H1 (cell line): ENCODE measurements around the gene PPIG. TPM values are rescaled to one million over a fixed set of nuclear protein-coding genes. Genes with fewer than 3 reads are reported as not detected.

Experiments
- CTCF ChIA-PET: fragments of 300-600 bp; sonication (Branson Sonifier 250); formaldehyde crosslinking; loops from one replicate; lab custom pipeline; 2021; ENCODE audit not compliant: partially characterized antibody; lab: Charles Lee
- POLR2A ChIA-PET: fragments of 300-600 bp; sonication (Branson Sonifier 250); formaldehyde crosslinking; loops from one replicate; lab custom pipeline; 2021; ENCODE audit warnings: inconsistent platforms; ENCODE audit not compliant: partially characterized antibody; lab: Charles Lee
- DNase-seq, 2 experiments: peaks; one replicate each; pipeline versions ENCODE4 v3.0.0 to v3.0.0-alpha.2; 2010 to 2022; ENCODE audit warnings: low spot score in 2 of 2, low read depth in 1 of 2, mixed read lengths in 1 of 2
- FAIRE-seq: peaks from 2 replicates; lab custom pipeline; 2011; peaks lifted over from hg19 to GRCh38; lab: Jason Lieb, UNC
- H2AFZ ChIP-seq: 2 replicates; pipeline ENCODE4 v1.8.1; 2012; ENCODE audit warnings: low read length, inconsistent platforms
- H2AK5ac ChIP-seq: 2 replicates; pipeline ENCODE4 v1.6.1; 2013; ENCODE audit warnings: low read depth, low read length
- H2BK120ac ChIP-seq: replicated peaks from 2 replicates; pipeline ENCODE3; 2013; ENCODE audit warnings: low read depth, low read length, inconsistent platforms
- H2BK12ac ChIP-seq: 2 replicates; pipeline ENCODE4 v1.6.1; 2013; ENCODE audit warnings: low read depth, low read length
- H2BK15ac ChIP-seq: 2 replicates; pipeline ENCODE4 v1.6.1; 2013; ENCODE audit warnings: low read length
- H2BK20ac ChIP-seq: 2 replicates; pipeline ENCODE4 v1.6.1; 2013; ENCODE audit warnings: low read length
- H2BK5ac ChIP-seq: 2 replicates; pipeline ENCODE4 v1.6.1; 2013; ENCODE audit warnings: low read depth, low read length
- H3K14ac ChIP-seq: 2 replicates; pipeline ENCODE4 v1.6.1; 2013; ENCODE audit warnings: inconsistent platforms; ENCODE audit not compliant: insufficient read length
- H3K18ac ChIP-seq: 2 replicates; pipeline ENCODE4 v1.6.1; 2013; ENCODE audit warnings: low read length; ENCODE audit errors: extremely low read depth
- H3K23ac ChIP-seq: 2 replicates; pipeline ENCODE4 v1.6.1; 2013; ENCODE audit warnings: inconsistent platforms; ENCODE audit not compliant: insufficient read length
- H3K23me2 ChIP-seq: 2 replicates; pipeline ENCODE4 v1.6.1; 2013; ENCODE audit warnings: low read depth, low read length
- H3K27ac ChIP-seq: 2 replicates; pipeline ENCODE4 v1.6.1; 2011; ENCODE audit warnings: low read depth, low read length, inconsistent platforms
- H3K27me3 ChIP-seq, 4 experiments: replicated peaks in 1 of 4; 1 replicate in 1 of 4; 2 replicates in 3 of 4; pipeline versions ENCODE4 v1.6.1 to v1.8.1; 2011 to 2013; ENCODE audit warnings: low read length in 3 of 4, mild to moderate bottlenecking in 3 of 4, inconsistent platforms in 2 of 4, mixed read lengths in 2 of 4, moderate library complexity in 1 of 4; ENCODE audit not compliant: control insufficient read depth in 3 of 4, insufficient read depth in 3 of 4; ENCODE audit errors: extremely low read depth in 1 of 4
- H3K36me3 ChIP-seq, 4 experiments: 2 replicates each; pipeline versions ENCODE4 v1.6.1 to v1.8.1; 2011 to 2013; ENCODE audit warnings: mild to moderate bottlenecking in 4 of 4, low read length in 3 of 4, moderate library complexity in 2 of 4, control low read depth in 1 of 4, inconsistent platforms in 1 of 4; ENCODE audit not compliant: insufficient read depth in 4 of 4, control insufficient read depth in 2 of 4
- H3K4ac ChIP-seq: replicated peaks from 2 replicates; pipeline ENCODE3; 2013; ENCODE audit warnings: low read length, low read depth, mixed read lengths, inconsistent platforms; ENCODE audit not compliant: insufficient read length
- H3K4me1 ChIP-seq, 4 experiments: replicated peaks in 1 of 4; 1 replicate in 1 of 4; 2 replicates in 3 of 4; pipeline versions ENCODE4 v1.6.1 to v1.8.1; 2011 to 2013; ENCODE audit warnings: low read length in 3 of 4, inconsistent platforms in 2 of 4, mixed read lengths in 1 of 4; ENCODE audit not compliant: insufficient read depth in 4 of 4, control insufficient read depth in 3 of 4
- H3K4me2 ChIP-seq, 2 experiments: 2 replicates each; pipeline versions ENCODE4 v1.6.1 to v1.8.1; 2011 to 2013; ENCODE audit warnings: low read depth in 2 of 2, low read length in 2 of 2, control low read depth in 1 of 2, inconsistent platforms in 1 of 2, mild to moderate bottlenecking in 1 of 2; ENCODE audit not compliant: insufficient read depth in 1 of 2
- H3K4me3 ChIP-seq, 4 experiments: fragments of 200-600, 300-600 bp in 1 of 4; sonication (generic), shearing (Covaris generic), sonication (Bioruptor Twin) in 1 of 4; 2 replicates each; pipeline versions ENCODE4 v1.5.1 to v1.8.1; 2011 to 2016; ENCODE audit warnings: low read length in 4 of 4, low read depth in 3 of 4, control low read depth in 2 of 4, inconsistent platforms in 2 of 4, mild to moderate bottlenecking in 2 of 4, mixed read lengths in 1 of 4, moderate library complexity in 1 of 4; ENCODE audit not compliant: insufficient read depth in 2 of 4; ENCODE audit errors: extremely low read depth in 1 of 4
- H3K56ac ChIP-seq: replicated peaks from 2 replicates; pipeline ENCODE3; 2013; ENCODE audit warnings: low read depth, mild to moderate bottlenecking, mixed read lengths, low read length, inconsistent platforms; ENCODE audit not compliant: insufficient read length
- H3K79me1 ChIP-seq: 2 replicates; pipeline ENCODE4 v1.6.1; 2013; ENCODE audit warnings: low read depth, low read length, control low read depth
- H3K79me2 ChIP-seq, 2 experiments: 2 replicates each; pipeline versions ENCODE4 v1.6.1 to v1.8.1; 2012 to 2013; ENCODE audit warnings: low read length in 2 of 2, mild to moderate bottlenecking in 2 of 2, inconsistent platforms in 1 of 2; ENCODE audit not compliant: insufficient read depth in 2 of 2, control insufficient read depth in 1 of 2
- H3K9ac ChIP-seq, 4 experiments: replicated peaks in 1 of 4; 1 replicate in 1 of 4; 2 replicates in 3 of 4; pipeline versions ENCODE4 v1.6.1 to v1.8.1; 2011 to 2013; ENCODE audit warnings: low read depth in 3 of 4, low read length in 3 of 4, control low read depth in 2 of 4, mild to moderate bottlenecking in 2 of 4, moderate library complexity in 2 of 4, inconsistent platforms in 1 of 4; ENCODE audit errors: extremely low read depth in 1 of 4
- H3K9me3 ChIP-seq, 2 experiments: 2 replicates each; pipeline versions ENCODE4 v1.6.1 to v1.8.1; 2012 to 2013; ENCODE audit warnings: mild to moderate bottlenecking in 2 of 2, moderate library complexity in 2 of 2, control low read depth in 1 of 2, inconsistent platforms in 1 of 2, low read depth in 1 of 2, low read length in 1 of 2, mixed read lengths in 1 of 2; ENCODE audit not compliant: insufficient read depth in 2 of 2
- H4K20me1 ChIP-seq, 2 experiments: replicated peaks in 1 of 2; 2 replicates each; pipeline versions ENCODE3 to v1.8.1; 2011 to 2013; ENCODE audit warnings: inconsistent platforms in 2 of 2, low read length in 2 of 2, mild to moderate bottlenecking in 1 of 2; ENCODE audit not compliant: insufficient read depth in 2 of 2, control insufficient read depth in 1 of 2
- H4K5ac ChIP-seq: 2 replicates; pipeline ENCODE4 v1.6.1; 2013; ENCODE audit warnings: low read length, low read depth, mixed read lengths, inconsistent platforms; ENCODE audit not compliant: insufficient read length
- H4K8ac ChIP-seq: 2 replicates; pipeline ENCODE4 v1.8.0; 2013; ENCODE audit warnings: mild to moderate bottlenecking, moderate library complexity, low read length, inconsistent platforms; ENCODE audit not compliant: insufficient read depth; ENCODE audit errors: extremely low read depth
- H4K91ac ChIP-seq: replicated peaks from 2 replicates; pipeline ENCODE3; 2013; ENCODE audit warnings: low read length, mixed read lengths, inconsistent platforms; ENCODE audit not compliant: insufficient read length
- CREB1 ChIP-seq: IDR thresholded peaks from 2 replicates; pipeline ENCODE4 v1.6.1; 2012; ENCODE audit warnings: inconsistent platforms
- CTCF ChIP-seq, 3 experiments: IDR thresholded peaks; 1 replicate in 2 of 3; 2 replicates in 1 of 3; pipeline versions ENCODE4 v1.5.1 to v1.6.1; 2011; ENCODE audit warnings: low read length in 3 of 3, mild to moderate bottlenecking in 3 of 3, inconsistent platforms in 2 of 3, low read depth in 1 of 3, moderate library complexity in 1 of 3; ENCODE audit not compliant: insufficient read depth in 1 of 3; ENCODE audit errors: control extremely low read depth in 1 of 3
- RAD21 ChIP-seq, 2 experiments: IDR thresholded peaks in 1 of 2; conservative IDR thresholded peaks in 1 of 2; 2 replicates each; pipeline ENCODE4 v1.6.1; 2011; ENCODE audit warnings: low read depth in 2 of 2, low read length in 2 of 2, improper control_type of control experiment in 1 of 2, inconsistent platforms in 1 of 2, mild to moderate bottlenecking in 1 of 2, moderate library complexity in 1 of 2
- WGBS, 2 experiments: shearing (Covaris generic) in 1 of 2; methylation state at CpG; one replicate each; pipeline versions ENCODE4 v1.1.6 to v1.1.7; 2013 to 2015; ENCODE audit warnings: low lambda C conversion rate in 2 of 2, mixed read lengths in 2 of 2, inconsistent platforms in 1 of 2, low coverage in 1 of 2, missing lambda C conversion rate in 1 of 2; ENCODE audit not compliant: insufficient replicate concordance in 2 of 2, insufficient coverage in 1 of 2, insufficient read length in 1 of 2; ENCODE audit errors: extremely low coverage in 1 of 2, missing lambda C conversion rate in 1 of 2; 5-methylcytosine and 5-hydroxymethylcytosine counted together
- polyA plus RNA-seq, 7 experiments: library from polyadenylated mRNA; depleted of rRNA in 3 of 7; stranded (reverse) in 5 of 7; unstranded in 2 of 7; fragments of >200 nt in 5 of 7; fragments of 200-250 nt in 2 of 7; gene quantifications; 1 replicate in 5 of 7; 2 replicates in 1 of 7; 4 replicates in 1 of 7; pipeline versions ENCODE4 v1.2.1 to v1.2.3, GENCODE V29; 2011 to 2013; ENCODE audit warnings: missing spikeins in 2 of 7, mixed read lengths in 2 of 7
- total RNA-seq: library from RNA; stranded (reverse); fragmentation: NEBNext Ultra II Directional; extraction: Animal tissue kit (Norgen Biotek cat#: 25700); gene quantifications from 2 replicates; pipeline ENCODE4 v1.2.1, GENCODE V29; 2021

PPIG gene
- total and polyA plus RNA-seq, 2 of the 8 experiments (the other 6 are each of a cell fraction or from before 2014, with no cell fraction given), result 14.7 to 71.0 TPM

GRCh38 chr2:169676357-169676756 lies 92.2 kb downstream of the PPIG start:
- Histone ChIP-seq H2BK12ac (no peak overlapping the region), H3K36me3 (no peaks in the 10 kb centered on the region), H3K79me1 (no peaks in the 10 kb centered on the region), H3K23me2 (no peaks in the 10 kb centered on the region; the same call in 1 of the 2 replicates), H3K4me1 (no peaks in the 10 kb centered on the region), H3K27me3 (no peaks in the 10 kb centered on the region), H3K27ac (no peak overlapping the region), H2BK20ac (no peak overlapping the region), H3K9me3 (no peaks in the 10 kb centered on the region; a peak in 1 of 4 replicates), H3K4me3 (no peak overlapping the region), H3K4me2 (no peak overlapping the region), H4K5ac (no peak overlapping the region), H3K14ac (no peak overlapping the region), H2AFZ (no peak overlapping the region), H4K20me1 (no peaks in the 10 kb centered on the region), H3K79me2 (no peaks in the 10 kb centered on the region), H2BK5ac (no peak overlapping the region), H4K91ac (no peak overlapping the region), H3K23ac (no peak overlapping the region), H4K8ac (no peak overlapping the region), H3K18ac (no peak overlapping the region), H2BK120ac (no peak overlapping the region), H2BK15ac (no peak overlapping the region), H3K9ac (no peak overlapping the region), H3K56ac (no peak overlapping the region), H2AK5ac (no peak overlapping the region), H3K4ac (no peak overlapping the region)
- CTCF ChIA-PET, result interaction anchor here (0.9 to 1.2 kb wide), 3 partner anchors 8 to 222 kb away, joined by 3 to 5 read pairs (median 4); no protein-coding TSS in a partner anchor
- 49% methylated on average over 3 of the region's 3 CpGs; no CpG with 5 or more reads in 1 of the 2 experiments for WGBS, 2 experiments
- DNase-seq (no peak), FAIRE-seq (no peak)
- POLR2A ChIA-PET, result no interaction called here
- TF ChIP-seq CTCF (IDR thresholded peaks at IDR 0.05; ENCODE audit: control extremely low read depth in 1 of 3, insufficient read depth in 1 of 3, low read depth in 1 of 3, low read length in 3 of 3) (peak in 2 of 3 experiments; percentile 29 to 45; a peak in 2 of 4 replicates), CREB1 (no peak), RAD21 (IDR thresholded peaks at IDR 0.05 in 1 of 2, conservative IDR thresholded peaks at IDR 0.05 in 1 of 2; ENCODE audit: low read depth in 2 of 2, low read length in 2 of 2) (peak; percentile 49 to 50)
